NCI-H446 (cell line): ENCODE results near the gene MYH11.
"Not testable (repeated sequence)": the region's sequence is repeated elsewhere in the genome, so short reads cannot be mapped to it uniquely, and the experiment has no call there.

Experiments used
- DNase-seq, 2 experiments: peaks; one replicate each; lab custom pipeline; 2025; lab: John Stamatoyannopoulos, UW

The MYH11 gene

GRCh38 chr16:15839204-15839603 is 17.6 kb downstream of the MYH11 start:
- DNase-seq: not testable (repeated sequence)

GRCh38 chr16:15837761-15838160 is 19.1 kb downstream of the MYH11 start:
- DNase-seq: no peak

- DNase-seq: no peak
Observed at GRCh38 chr16:15836965-15837611, 19.7 kb downstream of the MYH11 start.

GRCh38 chr16:15836074-15836473 is 20.8 kb downstream of the MYH11 start:
- no peak for DNase-seq

GRCh38 chr16:15835136-15835878 is 21.5 kb downstream of the MYH11 start:
- DNase-seq: no peak

GRCh38 chr16:15834502-15834901 is 22.3 kb downstream of the MYH11 start:
- no peak for DNase-seq

- DNase-seq: no peak
Observed at GRCh38 chr16:15833541-15833940, 23.3 kb downstream of the MYH11 start.

GRCh38 chr16:15832241-15832640 is 24.6 kb downstream of the MYH11 start:
- no peak for DNase-seq

GRCh38 chr16:15830832-15831451 is 25.9 kb downstream of the MYH11 start:
- DNase-seq: no peak

- peak in 1 of 2 experiments; percentile 6 for DNase-seq
Observed at GRCh38 chr16:15829460-15829859, 27.4 kb downstream of the MYH11 start.

- no peak for DNase-seq
Observed at GRCh38 chr16:15827709-15828343, 29.0 kb downstream of the MYH11 start.

- DNase-seq: no peak
Observed at GRCh38 chr16:15827299-15827698, 29.5 kb downstream of the MYH11 start.

- DNase-seq: no peak
Observed at GRCh38 chr16:15825750-15826305, 31.0 kb downstream of the MYH11 start.

GRCh38 chr16:15822957-15823356 is 33.9 kb downstream of the MYH11 start:
- peak; percentile 81 to 89 for DNase-seq

GRCh38 chr16:15820837-15821236 is 36.0 kb downstream of the MYH11 start:
- DNase-seq: no peak

- no peak for DNase-seq
Observed at GRCh38 chr16:15819046-15819445, 37.8 kb downstream of the MYH11 start.

- DNase-seq: no peak
Observed at GRCh38 chr16:15817446-15817845, 39.4 kb downstream of the MYH11 start.

GRCh38 chr16:15816228-15816627 is 40.6 kb downstream of the MYH11 start:
- DNase-seq: no peak

GRCh38 chr16:15812401-15812750 is 44.5 kb downstream of the MYH11 start:
- not testable (repeated sequence) for DNase-seq

GRCh38 chr16:15811481-15812400 is 45.1 kb downstream of the MYH11 start:
- DNase-seq: no peak

GRCh38 chr16:15810949-15811348 is 45.9 kb downstream of the MYH11 start:
- no peak for DNase-seq
